Breast epithelium (tissue), 3 donors: ENCODE measurements around the gene BCAR1.

Experiments used
- POLR2A ChIP-seq: fragments of 450-650 bp; IDR thresholded peaks from one replicate; pipeline ENCODE4 v1.6.1; 2016; ENCODE audit warnings: antibody characterized with exemption, mild to moderate bottlenecking, moderate library complexity
- POLR2AphosphoS5 ChIP-seq, 3 donors: sonication (generic); formaldehyde crosslinking; IDR thresholded peaks; one replicate each; pipeline ENCODE4 v1.6.1; 2017; ENCODE audit warnings: antibody characterized with exemption in 3 of 3
- TF ChIP-seq, protein P1 (sequence below), 3 donors: fragments of 450-650 bp; IDR thresholded peaks; one replicate each; pipeline ENCODE4 v1.5.1; 2016 to 2017; ENCODE audit warnings: antibody characterized with exemption in 3 of 3, mild to moderate bottlenecking in 3 of 3, moderate library complexity in 3 of 3

DNA sequence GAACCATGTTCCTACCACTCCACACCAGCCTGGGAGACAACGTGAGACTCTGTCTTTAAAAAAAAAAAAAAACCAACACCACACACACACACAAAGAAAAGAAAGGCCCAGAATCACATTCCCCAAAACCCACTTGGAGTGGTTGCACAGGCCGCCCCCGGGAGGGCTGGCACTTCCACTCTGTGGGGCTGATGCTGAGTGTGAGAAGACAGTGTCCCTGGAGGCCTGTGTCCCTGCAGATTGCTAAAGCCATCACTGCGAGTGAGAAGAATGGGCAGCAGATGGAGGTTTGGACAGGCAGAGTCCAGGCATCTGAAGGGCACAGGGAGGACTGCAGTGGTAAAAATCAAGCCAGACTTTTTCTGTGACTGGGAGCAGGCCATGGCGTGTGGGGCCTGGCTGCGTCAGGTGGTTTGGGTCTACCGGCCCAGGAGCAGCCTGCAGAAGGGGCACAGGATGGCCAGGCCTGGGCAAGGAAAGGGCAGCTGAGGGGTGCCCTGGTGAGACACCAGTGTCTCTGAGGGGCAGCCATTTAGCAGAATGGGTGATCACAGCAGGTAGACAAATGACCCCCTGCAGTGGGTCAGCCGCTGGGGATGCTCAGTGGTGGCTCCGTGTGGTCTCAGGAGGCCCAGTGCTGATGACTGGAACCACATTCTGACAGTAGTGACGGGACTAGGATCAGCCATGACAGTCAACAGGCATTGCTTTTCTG lies 57.5 kb downstream of the BCAR1 start:
- TF ChIP-seq, protein P1, sequence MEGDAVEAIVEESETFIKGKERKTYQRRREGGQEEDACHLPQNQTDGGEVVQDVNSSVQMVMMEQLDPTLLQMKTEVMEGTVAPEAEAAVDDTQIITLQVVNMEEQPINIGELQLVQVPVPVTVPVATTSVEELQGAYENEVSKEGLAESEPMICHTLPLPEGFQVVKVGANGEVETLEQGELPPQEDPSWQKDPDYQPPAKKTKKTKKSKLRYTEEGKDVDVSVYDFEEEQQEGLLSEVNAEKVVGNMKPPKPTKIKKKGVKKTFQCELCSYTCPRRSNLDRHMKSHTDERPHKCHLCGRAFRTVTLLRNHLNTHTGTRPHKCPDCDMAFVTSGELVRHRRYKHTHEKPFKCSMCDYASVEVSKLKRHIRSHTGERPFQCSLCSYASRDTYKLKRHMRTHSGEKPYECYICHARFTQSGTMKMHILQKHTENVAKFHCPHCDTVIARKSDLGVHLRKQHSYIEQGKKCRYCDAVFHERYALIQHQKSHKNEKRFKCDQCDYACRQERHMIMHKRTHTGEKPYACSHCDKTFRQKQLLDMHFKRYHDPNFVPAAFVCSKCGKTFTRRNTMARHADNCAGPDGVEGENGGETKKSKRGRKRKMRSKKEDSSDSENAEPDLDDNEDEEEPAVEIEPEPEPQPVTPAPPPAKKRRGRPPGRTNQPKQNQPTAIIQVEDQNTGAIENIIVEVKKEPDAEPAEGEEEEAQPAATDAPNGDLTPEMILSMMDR (IDR thresholded peaks at IDR 0.05), result no peak
- TF ChIP-seq POLR2AphosphoS5 (IDR thresholded peaks at IDR 0.05), result no peak
- TF ChIP-seq POLR2A, result no peak
